Measurements from ENCODE around the gene NFATC2. TPM values are rescaled to one million over a fixed set of nuclear protein-coding genes. Genes with fewer than 3 reads are reported as not detected.

Gene NFATC2
- total and polyA plus RNA-seq, 8 donors, result 1.5 to 8.3 (median 4.3) TPM

GRCh38 chr20:51339721-51340450 is 202.6 kb downstream of the NFATC2 start:
- no peak for ATAC-seq
- FAIRE-seq, result no peak
- Histone ChIP-seq H3K27me3 (no peaks in the 10 kb centered on the region), H3K27ac (no peak overlapping the region), H3K9me3 (no peaks in the 10 kb centered on the region), H3K36me3 (no peaks in the 10 kb centered on the region), H3K4me3 (no peak overlapping the region), H3K4me1 (no peaks in the 10 kb centered on the region)
- no peak for DNase-seq
- TF ChIP-seq CTCF (IDR thresholded peaks at IDR 0.05), result no peak
- intact Hi-C loops (cut with DNase I), result no loop called here
- 67 to 69% methylated on average over 2 of the region's 2 CpGs for WGBS, 2 donors

GRCh38 chr20:51338692-51339440 is 203.7 kb downstream of the NFATC2 start:
- H3K27me3 ChIP-seq, result no peaks in the 10 kb centered on the region
- WGBS, 2 donors, result 84 to 90% methylated on average over 5 of the region's 5 CpGs
- no peaks in the 10 kb centered on the region for H3K4me1 ChIP-seq
- H3K4me3 ChIP-seq, result no peak overlapping the region
- DNase-seq, result no peak
- no peak for TF ChIP-seq CTCF (IDR thresholded peaks at IDR 0.05)
- FAIRE-seq, result no peak
- H3K36me3 ChIP-seq, result no peaks in the 10 kb centered on the region
- no peak for ATAC-seq
- no peak overlapping the region for H3K27ac ChIP-seq
- H3K9me3 ChIP-seq, result no peaks in the 10 kb centered on the region
- intact Hi-C loops (cut with DNase I), result no loop called here

- ATAC-seq, result no peak
- Histone ChIP-seq H3K27ac (no peak overlapping the region), H3K4me1 (no peaks in the 10 kb centered on the region), H3K27me3 (no peaks in the 10 kb centered on the region), H3K4me3 (no peak overlapping the region), H3K36me3 (no peaks in the 10 kb centered on the region), H3K9me3 (no peaks in the 10 kb centered on the region)
- TF ChIP-seq CTCF (IDR thresholded peaks at IDR 0.05), result no peak
- FAIRE-seq, result no peak
- no peak for DNase-seq
- intact Hi-C loops (cut with DNase I), result no loop called here
- 74 to 90% methylated on average over 3 of the region's 3 CpGs for WGBS, 2 donors
Measured at GRCh38 chr20:51337126-51337805, 205.3 kb downstream of the NFATC2 start.

Small RNA genes lying within 50 kb of the gene (microRNA-seq; reads per million reads assigned to microRNA genes)
- gene MIR3194, result 0.39 to 0.59 reads per million in 2 donors

Other genes with a start within 250 kb of the NFATC2 start
- gene ATP9A, start 225.7 kb upstream of the NFATC2 start, total RNA-seq, result 10 to 100 TPM; 17.0 to 41.0 (median 21.4) TPM
- 10 to 100 TPM in 1 of 2 donors, 1 to 10 TPM in 1; 5.8 to 15.5 TPM for gene ATP9A, start 225.7 kb upstream of the NFATC2 start, polyA plus RNA-seq

All from pancreas (tissue), 10 donors.